Hepatocyte (in vitro differentiated cells): ENCODE data around the gene SLF2.

Experiments
- CTCF ChIP-seq: fragments of 200-600 bp; sonication (generic); IDR thresholded peaks from 2 replicates; pipeline ENCODE4 v1.5.1; 2016; ENCODE audit warnings: antibody characterized with exemption, mild to moderate bottlenecking; ENCODE audit not compliant: poor library complexity
- EZH2 ChIP-seq: fragments of 200-600 bp; sonication (generic); IDR thresholded peaks from 2 replicates; pipeline ENCODE4 v1.6.1; 2016; ENCODE audit warnings: antibody characterized with exemption, mild to moderate bottlenecking, borderline replicate concordance

GRCh38 chr10:100928039-100928438 lies 15.3 kb downstream of the SLF2 start:
- TF ChIP-seq CTCF: no peak
- TF ChIP-seq EZH2: no peak
